ENCODE results near the gene TUSC2.
A peak's percentile ranks its signal among the peaks of the same experiment; 100 is the strongest.
"Not testable (repeated sequence)": the region's sequence is repeated elsewhere in the genome, so short reads cannot be mapped to it uniquely, and the experiment has no call there.

TUSC2 gene

DNA sequence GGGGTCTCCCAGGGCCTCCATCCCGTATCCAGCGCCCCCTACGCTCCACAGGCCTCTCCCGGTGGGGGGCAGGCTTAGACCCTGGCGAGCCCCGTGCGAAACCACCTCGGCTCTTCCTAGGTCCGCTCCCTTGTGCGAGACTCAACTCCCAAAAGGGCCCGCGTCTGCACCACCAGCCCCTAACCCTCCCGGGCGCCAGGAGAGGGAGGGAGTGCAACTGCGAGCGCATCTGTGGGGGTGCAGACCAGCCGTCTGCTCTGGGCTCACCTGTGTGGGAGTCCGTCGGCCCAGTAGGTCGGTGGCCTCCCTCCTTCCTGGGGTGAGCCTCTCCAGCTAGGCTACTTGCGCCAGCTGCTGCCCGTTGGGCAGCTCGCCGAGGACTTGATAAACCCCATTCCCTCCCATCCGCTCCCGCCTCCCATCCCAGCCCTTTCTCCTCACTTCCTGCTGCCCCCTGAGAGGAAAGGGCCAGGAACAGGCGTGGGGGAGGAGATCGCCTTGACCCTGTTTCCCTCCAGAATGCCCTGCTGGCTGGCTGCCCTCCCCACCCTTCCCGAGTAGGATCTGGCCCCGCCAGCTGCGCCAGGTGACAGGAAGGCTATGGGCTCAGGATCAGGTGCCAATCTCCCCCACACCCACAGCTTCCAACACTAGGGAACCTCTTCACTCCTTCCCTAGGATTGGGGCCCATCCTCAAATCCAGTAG is 5.5 kb downstream of the TUSC2 start, which contains the start of gene HYAL2:
HYAL2 (minus strand) TSS at position 360 of the 706 bp plus-strand sequence. CDS start 2,256 bp downstream, outside the sequence.
- Mint-ChIP-seq H3K4me1 (peaks cover 44% of the 10 kb centered on the region), H3K27me3 (no peaks in the 10 kb centered on the region), H3K36me3 (peaks cover 5% of the 10 kb centered on the region), H3K27ac (peak within 1 kb of the TSS; percentile 91), H3K9me3 (no peaks in the 10 kb centered on the region), H3K4me3 (peak within 1 kb of the TSS; percentile 72)
- DNase-seq: no peak
- CTCF ChIA-PET: interaction anchor here (1.3 to 3.5 kb wide), 5 partner anchors 8 to 31 kb away, joined by 3 to 40 read pairs (median 8); partner anchors contain the start of genes HYAL3 and NAA80

DNA sequence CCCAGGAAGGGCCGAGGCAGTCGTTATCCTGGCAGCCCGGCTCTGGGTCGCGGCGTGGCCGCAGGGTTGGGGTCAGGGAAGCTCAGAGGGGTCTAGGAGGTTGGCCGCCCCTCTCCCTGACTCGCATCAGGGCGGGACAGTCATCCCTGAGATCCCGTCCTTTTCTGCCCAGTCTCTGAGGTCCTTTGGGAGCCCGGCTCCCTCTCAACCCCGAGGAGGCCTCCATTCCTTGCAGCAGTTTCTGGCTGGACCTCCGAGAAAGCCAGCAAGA is 6.0 kb downstream of the TUSC2 start:
- Mint-ChIP-seq H3K27ac (no peak overlapping the region), H3K27me3 (no peaks in the 10 kb centered on the region), H3K4me3 (peak overlapping the region; percentile 72), H3K36me3 (peaks cover 5% of the 10 kb centered on the region), H3K9me3 (no peaks in the 10 kb centered on the region), H3K4me1 (peaks cover 44% of the 10 kb centered on the region)
- CTCF ChIA-PET: interaction anchor here (1.3 to 3.5 kb wide), 4 partner anchors 8 to 31 kb away, joined by 3 to 15 read pairs (median 6); partner anchors contain the start of genes HYAL3 and NAA80
- DNase-seq: no peak

DNA sequence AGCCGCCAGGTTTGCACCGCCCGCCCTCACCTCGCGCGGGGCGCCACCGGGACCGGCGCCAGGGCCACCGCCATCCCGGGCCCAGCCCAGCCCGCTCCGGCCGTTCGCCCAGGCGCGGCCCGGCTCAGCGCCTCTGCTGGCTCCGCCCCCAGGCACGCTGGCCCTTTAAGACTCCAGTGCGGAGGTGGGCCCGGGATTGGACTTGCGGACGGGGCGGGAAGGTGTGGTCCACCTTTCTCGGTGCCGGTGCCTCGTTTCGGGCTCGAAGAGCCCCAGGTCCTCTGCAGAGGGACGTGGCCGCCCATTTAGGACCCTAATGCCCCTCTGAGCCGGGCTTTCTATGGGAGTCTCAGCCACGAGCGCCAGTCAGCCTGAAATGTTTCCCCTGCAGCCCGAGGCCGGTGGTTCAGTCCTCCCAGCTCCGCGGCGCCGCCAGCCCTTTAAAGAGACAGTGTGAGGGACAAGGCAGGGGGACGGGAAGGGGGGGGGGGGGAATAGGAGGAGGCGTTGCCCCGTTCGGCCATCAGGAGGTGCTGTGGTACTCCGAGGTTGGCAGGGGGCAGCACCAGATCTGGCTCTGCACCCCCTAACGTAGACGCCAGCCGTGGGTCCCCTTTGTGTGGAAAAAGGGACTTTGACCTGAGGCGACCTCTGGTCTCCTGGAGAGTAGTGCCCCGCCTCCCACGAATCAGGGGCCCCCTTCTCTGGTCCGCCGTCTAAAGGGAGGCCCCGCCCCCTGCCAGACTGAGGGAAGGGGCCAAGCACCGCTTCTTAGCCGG is 6.5 kb downstream of the TUSC2 start:
- peak; percentile 90 for DNase-seq
- Mint-ChIP-seq H3K9me3 (no peaks in the 10 kb centered on the region), H3K27ac (peak overlapping the region; percentile 91), H3K4me3 (peak overlapping the region; percentile 72), H3K36me3 (peaks cover 5% of the 10 kb centered on the region), H3K27me3 (no peaks in the 10 kb centered on the region), H3K4me1 (peaks cover 45% of the 10 kb centered on the region)
- CTCF ChIA-PET: interaction anchor here (0.7 to 3.5 kb wide), 4 partner anchors 7 to 30 kb away, joined by 3 to 15 read pairs (median 6); partner anchors contain the start of genes HYAL3 and NAA80

DNA sequence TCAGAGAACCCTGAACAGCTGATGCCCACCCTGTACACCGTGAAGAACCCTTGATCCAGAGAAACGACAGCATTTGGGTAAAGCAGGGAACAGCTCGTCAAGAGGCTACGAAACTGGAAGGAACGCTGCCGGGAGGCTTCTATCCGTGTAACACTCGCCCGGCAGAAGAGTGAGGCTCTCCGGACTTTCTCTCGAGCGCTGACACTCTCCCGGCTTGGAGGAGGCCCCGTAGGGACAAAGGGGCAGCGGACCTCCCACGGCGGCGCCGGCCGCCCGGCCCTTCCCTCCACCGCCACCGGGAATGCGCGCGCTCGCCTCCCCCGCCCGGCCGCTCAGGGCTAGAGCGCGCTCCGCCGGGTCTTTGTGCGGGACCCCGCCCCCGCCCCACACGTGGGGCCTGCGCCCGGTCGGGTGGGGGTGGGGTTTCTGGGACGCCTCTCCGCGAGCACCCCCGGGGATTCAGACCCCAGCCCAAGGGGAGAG is 7.1 kb downstream of the TUSC2 start:
- Mint-ChIP-seq H3K4me3 (peak overlapping the region; percentile 94), H3K4me1 (peaks cover 47% of the 10 kb centered on the region), H3K9me3 (no peaks in the 10 kb centered on the region), H3K27ac (peak overlapping the region; percentile 86), H3K27me3 (no peaks in the 10 kb centered on the region), H3K36me3 (peaks cover 8% of the 10 kb centered on the region)
- peak; percentile 80 for DNase-seq
- CTCF ChIA-PET: interaction anchor here (0.7 to 2.2 kb wide), 5 partner anchors 9 to 93 kb away, joined by 3 to 8 read pairs (median 4); partner anchors contain the start of genes HYAL3 and NAA80

DNA sequence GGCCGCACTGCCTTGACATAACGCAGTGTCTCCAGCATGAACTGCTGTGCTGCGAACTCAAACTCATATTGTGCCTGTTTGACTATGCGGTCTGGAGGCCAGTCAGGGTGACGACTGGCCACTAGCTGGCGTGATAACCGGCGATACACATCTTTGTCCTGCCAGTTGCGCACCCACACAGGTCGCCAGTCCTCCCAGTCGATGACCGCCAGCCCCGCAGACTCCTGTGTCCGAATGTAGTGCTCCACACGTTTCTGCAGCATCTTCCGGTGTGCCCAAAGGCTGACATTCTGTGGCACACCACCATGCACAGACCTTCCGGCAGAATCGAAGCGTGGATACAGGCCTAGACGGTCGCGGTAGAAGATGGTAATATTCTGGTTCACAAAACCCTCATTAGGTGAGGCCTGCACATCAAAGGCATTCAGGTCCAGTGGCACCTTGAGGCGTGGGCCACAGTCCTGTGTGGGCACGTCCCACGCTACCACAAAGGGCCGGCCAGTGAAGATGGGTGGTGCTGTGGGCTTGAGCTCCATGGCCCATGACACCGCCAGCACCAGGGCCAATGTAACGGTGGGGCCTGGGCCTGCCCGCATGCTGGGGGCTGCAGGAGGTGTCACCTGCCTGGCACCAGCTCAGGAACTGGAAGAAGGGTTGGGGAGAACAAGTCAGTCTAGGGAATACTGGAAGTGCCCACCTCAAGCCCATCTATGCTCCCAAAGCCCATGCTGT is 8.0 kb downstream of the TUSC2 start:
- Mint-ChIP-seq H3K4me1 (peaks cover 51% of the 10 kb centered on the region), H3K4me3 (peak overlapping the region; percentile 94), H3K9me3 (no peaks in the 10 kb centered on the region), H3K27ac (no peak overlapping the region), H3K27me3 (no peaks in the 10 kb centered on the region), H3K36me3 (peaks cover 6% of the 10 kb centered on the region)
- DNase-seq: peak; percentile 21
- CTCF ChIA-PET: interaction anchor here (1.0 to 1.7 kb wide), 3 partner anchors 8 to 92 kb away, joined by 3 to 5 read pairs (median 4); partner anchors contain the start of gene TUSC2

DNA sequence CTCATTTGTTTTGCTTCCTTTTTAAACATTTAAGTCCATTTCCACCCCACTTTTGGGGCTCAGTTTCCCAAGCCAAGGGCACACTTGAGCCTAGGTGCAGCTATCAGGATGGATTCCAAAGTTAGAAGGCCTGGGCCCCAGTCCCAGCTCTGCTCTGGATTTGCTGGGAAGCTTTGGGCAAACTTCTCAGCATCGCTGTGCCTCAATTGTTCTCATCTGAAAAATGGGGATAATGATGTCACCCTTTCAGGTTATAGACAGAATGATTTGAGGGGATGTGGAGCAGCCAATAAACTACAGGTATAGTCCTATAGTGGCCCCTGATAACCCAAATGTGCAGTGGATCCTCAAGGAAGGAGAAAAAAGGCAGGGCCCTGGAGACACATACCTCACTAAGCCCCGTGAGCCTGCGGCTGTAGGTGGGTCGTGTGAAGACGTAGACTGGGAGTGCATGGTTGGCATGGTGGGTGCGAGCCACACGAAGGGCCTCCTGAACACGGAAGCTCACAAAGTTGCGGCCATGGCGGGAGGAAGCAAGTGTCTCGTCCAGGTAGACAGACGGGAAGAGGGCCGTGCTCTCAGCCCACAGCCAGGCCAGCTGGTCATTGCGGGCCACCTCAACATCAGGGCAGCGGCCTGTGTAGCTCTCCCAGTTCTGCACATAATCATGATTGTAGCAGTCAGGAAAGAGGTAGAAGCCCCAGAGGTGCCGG is 8.7 kb downstream of the TUSC2 start:
- H3K9me3 Mint-ChIP-seq: no peaks in the 10 kb centered on the region
- DNase-seq: peak; percentile 18
- CTCF ChIA-PET: interaction anchor here (0.8 to 1.7 kb wide), 4 partner anchors 9 to 73 kb away, joined by 3 to 5 read pairs (median 4); partner anchors contain the start of gene TUSC2
- H3K4me3 Mint-ChIP-seq: peak overlapping the region; percentile 94
- H3K4me1 Mint-ChIP-seq: peaks cover 45% of the 10 kb centered on the region
- H3K36me3 Mint-ChIP-seq: peaks cover 6% of the 10 kb centered on the region
- H3K27me3 Mint-ChIP-seq: no peaks in the 10 kb centered on the region
- H3K27ac Mint-ChIP-seq: no peak overlapping the region

DNA sequence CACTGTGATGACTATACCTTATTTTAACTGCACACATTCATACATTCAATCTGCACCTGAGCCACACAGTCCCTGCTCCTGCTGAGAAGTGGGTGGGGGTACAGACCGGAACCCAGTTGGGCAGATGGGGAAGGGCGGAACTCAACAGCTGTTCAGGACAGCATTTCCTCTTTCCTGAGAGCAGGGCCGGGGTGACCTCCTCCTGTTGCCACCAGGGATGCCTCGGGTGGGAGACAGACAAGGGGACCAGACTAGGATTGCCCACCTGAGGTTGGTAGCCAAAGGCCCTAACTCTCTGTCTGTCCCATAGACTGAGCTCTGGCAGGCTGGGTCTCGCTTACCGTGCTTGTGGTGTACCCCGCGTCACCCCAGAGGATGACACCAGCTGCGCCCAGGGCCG is 9.4 kb downstream of the TUSC2 start:
- peaks cover 45% of the 10 kb centered on the region for H3K4me1 Mint-ChIP-seq
- H3K36me3 Mint-ChIP-seq: peaks cover 6% of the 10 kb centered on the region
- CTCF ChIA-PET: interaction anchor here (0.8 to 1.7 kb wide), 3 partner anchors 10 to 43 kb away, joined by 3 to 5 read pairs (median 3); partner anchors contain the start of gene TUSC2
- no peaks in the 10 kb centered on the region for H3K9me3 Mint-ChIP-seq
- no peak overlapping the region for H3K4me3 Mint-ChIP-seq
- no peaks in the 10 kb centered on the region for H3K27me3 Mint-ChIP-seq
- no peak overlapping the region for H3K27ac Mint-ChIP-seq
- DNase-seq: peak; percentile 18

DNA sequence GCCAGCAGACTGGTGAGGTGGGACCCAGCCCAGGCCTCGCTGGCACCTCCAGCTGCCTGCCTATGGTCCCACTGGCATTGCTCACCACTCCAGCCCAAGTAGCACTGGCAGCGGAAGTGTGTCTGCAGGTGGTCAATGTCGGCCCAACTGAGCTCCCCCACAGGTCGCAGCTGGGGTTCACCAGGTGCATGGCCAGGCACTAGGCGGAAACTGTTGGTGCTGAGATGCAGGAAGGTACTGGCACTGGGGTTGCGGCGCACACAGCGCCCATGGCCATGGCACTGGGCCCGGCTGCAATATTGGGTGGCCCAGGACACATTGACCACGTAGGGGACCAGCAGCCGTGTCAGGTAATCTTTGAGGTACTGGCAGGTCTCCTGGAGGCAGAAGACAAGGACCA is 9.9 kb downstream of the TUSC2 start:
- H3K27me3 Mint-ChIP-seq: no peaks in the 10 kb centered on the region
- peaks cover 6% of the 10 kb centered on the region for H3K36me3 Mint-ChIP-seq
- DNase-seq: no peak
- H3K4me3 Mint-ChIP-seq: no peak overlapping the region
- CTCF ChIA-PET: no interaction called here
- H3K27ac Mint-ChIP-seq: no peak overlapping the region
- peaks cover 45% of the 10 kb centered on the region for H3K4me1 Mint-ChIP-seq
- H3K9me3 Mint-ChIP-seq: no peaks in the 10 kb centered on the region

DNA sequence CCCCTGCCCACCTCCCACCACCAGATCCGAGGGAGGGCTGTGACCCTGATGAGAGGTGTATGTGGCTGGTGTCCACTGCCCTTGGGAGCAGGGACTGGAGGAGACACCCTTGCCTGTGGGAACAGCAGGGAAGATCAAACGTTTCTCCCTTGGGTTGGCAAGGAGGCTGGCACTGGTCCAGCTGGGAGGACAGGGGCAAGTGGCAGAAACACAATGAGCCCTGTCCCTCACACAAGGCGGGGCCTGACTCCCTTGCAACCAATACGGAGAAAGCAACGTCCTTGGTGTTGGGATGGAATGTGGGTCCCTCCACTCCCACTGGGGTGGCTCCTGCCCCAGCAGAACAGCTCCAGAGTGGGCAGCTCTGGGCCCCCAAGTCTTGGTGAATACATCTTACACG is 10.7 kb downstream of the TUSC2 start:
- Mint-ChIP-seq H3K4me3 (no peak overlapping the region), H3K27me3 (no peaks in the 10 kb centered on the region), H3K36me3 (peaks cover 6% of the 10 kb centered on the region), H3K9me3 (no peaks in the 10 kb centered on the region), H3K27ac (no peak overlapping the region), H3K4me1 (peaks cover 45% of the 10 kb centered on the region)
- CTCF ChIA-PET: no interaction called here
- peak; percentile 18 for DNase-seq

DNA sequence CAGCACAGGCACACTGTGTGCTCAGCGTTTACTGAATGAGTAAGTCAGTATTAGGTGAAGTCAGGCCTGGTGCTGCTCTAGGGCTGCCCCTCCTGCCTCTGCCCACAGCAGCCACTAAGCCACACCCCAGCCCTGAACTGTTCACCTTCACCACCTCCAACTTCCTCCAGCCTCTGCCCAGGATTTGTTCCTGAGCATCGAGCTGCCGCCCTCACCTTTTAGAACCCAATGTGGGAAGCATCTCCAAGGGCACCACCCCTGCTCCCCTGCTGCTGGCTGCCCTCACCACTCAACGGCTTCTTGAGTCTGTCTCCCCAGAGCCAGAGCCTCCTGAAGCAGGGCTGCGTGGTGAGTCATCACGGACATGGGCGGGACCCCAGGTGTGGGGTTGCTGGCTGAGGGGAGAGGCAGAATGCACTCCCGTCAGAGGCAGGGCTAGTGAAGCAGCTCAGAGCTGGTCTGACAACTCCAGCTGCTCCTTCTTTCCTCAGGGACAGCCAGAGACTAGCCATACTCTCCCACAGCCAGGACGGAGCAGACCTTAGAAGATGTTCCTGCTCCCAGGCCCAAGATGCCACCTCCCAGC is 11.3 kb downstream of the TUSC2 start:
- H3K4me3 Mint-ChIP-seq: peak overlapping the region; percentile 22
- no peaks in the 10 kb centered on the region for H3K27me3 Mint-ChIP-seq
- H3K27ac Mint-ChIP-seq: peak overlapping the region; percentile 85
- CTCF ChIA-PET: no interaction called here
- no peaks in the 10 kb centered on the region for H3K9me3 Mint-ChIP-seq
- H3K4me1 Mint-ChIP-seq: peaks cover 45% of the 10 kb centered on the region
- peak; percentile 68 for DNase-seq
- H3K36me3 Mint-ChIP-seq: peaks cover 6% of the 10 kb centered on the region

DNA sequence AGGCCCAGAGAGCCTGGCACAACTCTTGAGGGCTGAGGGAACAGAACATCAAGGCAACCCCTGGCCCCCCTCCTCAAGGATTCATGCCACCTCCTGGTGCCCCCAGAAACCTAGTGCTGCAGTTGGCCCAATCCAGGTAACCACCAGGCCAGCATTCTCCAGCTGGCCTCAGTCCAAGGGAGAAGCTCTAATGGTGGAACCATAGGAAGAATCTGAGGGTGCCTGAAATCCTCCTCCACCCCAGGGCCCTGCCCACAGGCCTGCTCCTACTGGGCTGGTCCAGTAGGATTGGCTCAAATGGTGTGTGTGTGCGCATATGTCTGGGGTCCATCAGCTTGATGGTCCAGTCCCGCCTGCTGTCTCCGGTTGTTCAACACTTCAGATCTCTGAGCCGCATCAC is 13.2 kb downstream of the TUSC2 start:
- no peak for DNase-seq
- CTCF ChIA-PET: interaction anchor here (1.5 to 3.5 kb wide), 3 partner anchors 9 to 15 kb away, joined by 5 to 15 read pairs (median 7); partner anchors contain the start of genes HYAL2, HYAL3 and NAA80
- Mint-ChIP-seq H3K36me3 (peaks cover 7% of the 10 kb centered on the region), H3K27me3 (no peaks in the 10 kb centered on the region), H3K9me3 (no peaks in the 10 kb centered on the region), H3K4me3 (no peak overlapping the region), H3K4me1 (peaks cover 36% of the 10 kb centered on the region), H3K27ac (no peak overlapping the region)

DNA sequence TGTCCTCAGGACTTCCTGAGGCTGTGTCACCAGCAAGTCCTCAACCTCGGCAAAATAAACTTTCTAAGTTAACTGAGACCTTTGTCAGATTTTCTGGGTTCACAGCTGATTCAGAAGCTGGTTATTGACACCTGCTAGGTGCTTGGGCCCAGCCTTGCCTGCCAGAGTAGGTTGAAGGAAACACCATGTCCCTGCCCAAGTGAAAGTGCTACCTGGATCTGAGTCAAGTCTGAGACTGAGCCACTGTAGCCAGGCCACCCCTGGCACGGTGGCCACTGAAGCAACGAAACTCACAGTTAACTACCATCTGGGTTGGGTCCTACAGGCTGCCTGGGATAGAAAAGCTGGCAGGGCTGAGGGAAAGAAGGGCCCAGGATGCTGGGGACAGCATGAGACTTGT is 13.7 kb downstream of the TUSC2 start:
- H3K4me1 Mint-ChIP-seq: peaks cover 32% of the 10 kb centered on the region
- H3K27ac Mint-ChIP-seq: no peak overlapping the region
- H3K4me3 Mint-ChIP-seq: no peak overlapping the region
- no peaks in the 10 kb centered on the region for H3K27me3 Mint-ChIP-seq
- H3K9me3 Mint-ChIP-seq: no peaks in the 10 kb centered on the region
- DNase-seq: no peak
- CTCF ChIA-PET: interaction anchor here (0.6 to 3.5 kb wide), 3 partner anchors 9 to 33 kb away, joined by 3 to 15 read pairs (median 5); partner anchors contain the start of gene HYAL2
- peaks cover 10% of the 10 kb centered on the region for H3K36me3 Mint-ChIP-seq

DNA sequence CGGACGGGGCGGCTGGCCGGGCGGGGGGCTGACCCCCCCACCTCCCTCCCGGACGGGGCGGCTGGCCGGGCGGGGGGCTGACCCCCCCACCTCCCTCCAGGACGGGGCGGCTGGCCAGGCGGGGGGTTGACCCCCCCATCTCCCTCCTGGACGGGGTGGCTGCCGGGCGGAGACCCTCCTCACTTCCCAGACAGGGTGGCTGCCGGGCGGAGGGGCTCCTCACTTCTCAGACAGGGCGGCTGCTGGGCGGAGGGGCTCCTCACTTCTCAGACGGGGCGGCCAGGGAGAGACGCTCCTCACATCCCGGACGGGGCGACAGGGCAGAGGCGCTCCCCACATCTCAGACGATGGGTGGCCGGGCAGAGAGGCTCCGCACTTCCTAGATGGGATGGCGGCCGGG is 16.0 kb downstream of the TUSC2 start:
- H3K9me3 Mint-ChIP-seq, H3K27ac Mint-ChIP-seq, DNase-seq, H3K36me3 Mint-ChIP-seq, CTCF ChIA-PET, H3K27me3 Mint-ChIP-seq, H3K4me3 Mint-ChIP-seq: not testable (repeated sequence)
- peaks cover 14% of the 10 kb centered on the region for H3K4me1 Mint-ChIP-seq

All from activated naive CD4-positive, alpha-beta T cell treated with anti-CD3 and anti-CD28 coated beads, Interleukin-2, amount 10 ng/mL, durations not matched to agents 7 days and 5 days (primary cell).